ENCODE data around the gene PTS. TPM values are rescaled to one million over a fixed set of nuclear protein-coding genes. Genes with fewer than 3 reads are reported as not detected.

The PTS gene
- total RNA-seq, 4 donors from 2014 or later, result 24.3 to 40.0 (median 38.3) TPM

GRCh38 chr11:112269139-112269538 lies 42.9 kb downstream of the PTS start:
- TF ChIP-seq EP300 (IDR thresholded peaks at IDR 0.05) (no peak), POLR2A (IDR thresholded peaks at IDR 0.05) (no peak), CTCF (IDR thresholded peaks at IDR 0.05) (no peak)
- H3K27ac ChIP-seq, result no peak overlapping the region
- no peaks in the 10 kb centered on the region for H3K4me1 ChIP-seq
- H3K9me3 ChIP-seq, result no peaks in the 10 kb centered on the region
- no peak overlapping the region for H3K4me3 ChIP-seq
- H3K27me3 ChIP-seq, result no peaks in the 10 kb centered on the region
- no peak for DNase-seq (ENCODE audit: low spot score in 2 of 2)
- WGBS, 2 donors, result 70 to 79% methylated on average over 6 of the region's 6 CpGs
- peaks cover 0 to 16% (median 0%) of the 10 kb centered on the region in 3 donors for H3K36me3 ChIP-seq

- no peaks in the 10 kb centered on the region for H3K27me3 ChIP-seq
- TF ChIP-seq POLR2A (IDR thresholded peaks at IDR 0.05) (no peak), EP300 (IDR thresholded peaks at IDR 0.05) (no peak), CTCF (IDR thresholded peaks at IDR 0.05) (no peak)
- H3K9me3 ChIP-seq, result no peaks in the 10 kb centered on the region
- no peaks in the 10 kb centered on the region for H3K4me1 ChIP-seq
- DNase-seq (ENCODE audit: low spot score in 2 of 2), result no peak
- WGBS, 2 donors, result 66 to 71% methylated on average over 12 of the region's 12 CpGs
- no peak overlapping the region for H3K4me3 ChIP-seq
- H3K27ac ChIP-seq, result no peak overlapping the region
- H3K36me3 ChIP-seq, result peaks cover 0 to 16% (median 0%) of the 10 kb centered on the region in 3 donors
Measured at GRCh38 chr11:112270551-112271180, 44.4 kb downstream of the PTS start.

DNA sequence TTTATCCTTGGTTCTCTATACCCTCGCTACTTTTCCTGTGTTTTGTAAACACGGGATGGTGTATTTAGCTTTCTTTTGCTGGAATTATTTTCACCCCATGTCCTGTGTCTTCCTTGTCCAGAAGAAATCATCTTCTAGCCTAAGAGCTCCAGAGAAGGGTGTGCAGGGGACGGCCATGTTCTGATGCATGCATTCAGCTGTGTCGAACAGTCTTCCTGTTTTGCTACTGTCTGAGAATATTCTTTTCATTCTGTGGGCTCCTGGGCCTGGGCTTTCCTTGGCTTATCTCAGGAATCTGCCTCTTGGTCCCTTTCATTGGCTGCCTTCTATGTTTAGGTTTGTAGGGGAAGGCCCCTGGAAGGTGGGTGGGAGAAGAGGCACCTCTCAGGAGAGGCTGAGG lies 45.0 kb downstream of the PTS start:
- Histone ChIP-seq H3K27me3 (no peaks in the 10 kb centered on the region), H3K9me3 (no peaks in the 10 kb centered on the region), H3K4me3 (no peak overlapping the region), H3K4me1 (no peaks in the 10 kb centered on the region), H3K27ac (no peak overlapping the region), H3K36me3 (peaks cover 0 to 16% (median 0%) of the 10 kb centered on the region in 3 donors)
- WGBS, 2 donors, result 81 to 85% methylated on average over 4 of the region's 4 CpGs
- TF ChIP-seq CTCF (IDR thresholded peaks at IDR 0.05), result no peak
- TF ChIP-seq POLR2A (IDR thresholded peaks at IDR 0.05), result no peak
- TF ChIP-seq EP300 (IDR thresholded peaks at IDR 0.05), result no peak
- no peak for DNase-seq (ENCODE audit: low spot score in 2 of 2)

- no peaks in the 10 kb centered on the region for H3K27me3 ChIP-seq
- H3K27ac ChIP-seq, result no peak overlapping the region
- H3K9me3 ChIP-seq, result no peaks in the 10 kb centered on the region
- no peak for DNase-seq (ENCODE audit: low spot score in 2 of 2)
- H3K4me1 ChIP-seq, result no peaks in the 10 kb centered on the region
- H3K4me3 ChIP-seq, result no peak overlapping the region
- TF ChIP-seq EP300 (IDR thresholded peaks at IDR 0.05), result no peak
- no peak for TF ChIP-seq POLR2A (IDR thresholded peaks at IDR 0.05)
- no peak for TF ChIP-seq CTCF (IDR thresholded peaks at IDR 0.05)
- 83 to 94% methylated on average over 1 of the region's 1 CpG for WGBS, 2 donors
- peaks cover 0 to 16% (median 0%) of the 10 kb centered on the region in 3 donors for H3K36me3 ChIP-seq
Measured at GRCh38 chr11:112273066-112273465, 46.8 kb downstream of the PTS start.

DNA sequence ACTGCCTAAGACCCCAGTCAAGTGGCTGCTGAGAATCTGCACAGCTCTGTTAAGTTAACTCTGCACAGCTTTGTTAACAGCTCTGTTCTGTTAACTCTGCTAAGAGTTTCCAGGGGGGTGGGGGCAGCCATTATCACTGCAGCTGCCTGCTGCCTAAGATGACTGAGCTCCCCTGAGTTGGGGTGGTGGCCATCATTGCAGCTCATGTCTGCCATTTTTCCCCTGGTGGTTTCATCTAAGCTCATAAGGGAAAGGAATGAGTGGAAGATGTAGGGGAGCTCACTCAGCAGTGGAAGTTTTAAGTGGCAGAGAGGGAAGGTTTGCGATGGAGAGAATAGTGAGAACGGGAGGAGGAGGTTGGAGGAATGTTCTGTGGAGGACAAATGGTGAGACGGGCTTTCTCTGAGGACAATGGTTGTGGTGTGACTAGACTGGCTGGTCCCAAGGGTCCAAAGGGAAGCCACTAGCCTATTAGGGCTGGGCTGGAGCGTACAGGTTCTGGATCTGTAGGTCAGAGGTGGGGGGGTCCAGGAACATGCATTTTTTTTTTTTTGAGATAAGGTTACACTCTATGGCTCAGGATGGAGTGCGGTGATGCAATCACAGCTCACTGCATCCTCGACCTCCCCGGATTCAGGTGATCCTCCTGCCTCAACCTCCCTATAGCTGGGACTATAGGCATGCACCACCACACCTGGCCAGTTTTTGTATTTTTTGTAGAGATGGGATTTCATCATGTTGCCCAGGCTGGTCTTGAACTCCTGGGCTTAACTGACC lies 48.0 kb downstream of the PTS start:
- no peaks in the 10 kb centered on the region for H3K27me3 ChIP-seq
- H3K4me1 ChIP-seq, result no peaks in the 10 kb centered on the region
- peaks cover 0 to 16% (median 0%) of the 10 kb centered on the region in 3 donors for H3K36me3 ChIP-seq
- no peak for DNase-seq (ENCODE audit: low spot score in 2 of 2)
- WGBS, 2 donors, result 93 to 97% methylated on average over 7 of the region's 7 CpGs
- no peaks in the 10 kb centered on the region for H3K9me3 ChIP-seq
- no peak overlapping the region for H3K4me3 ChIP-seq
- TF ChIP-seq EP300 (IDR thresholded peaks at IDR 0.05) (no peak), POLR2A (IDR thresholded peaks at IDR 0.05) (no peak), CTCF (IDR thresholded peaks at IDR 0.05) (no peak)
- no peak overlapping the region for H3K27ac ChIP-seq
